IPS-11a (cell line): ENCODE data around the gene CAP2.

Source experiments
- H3K4me3 ChIP-seq: one replicate; pipeline ENCODE4 v1.5.1; 2013; ENCODE audit warnings: low read depth, low read length, control low read depth

Gene CAP2

GRCh38 chr6:17392978-17393891 lies at the start of gene CAP2:
TSS of gene CAP2 (plus strand) at chr6:17393595. CDS start at chr6:17421556, 27,961 bp downstream.
- H3K4me3 ChIP-seq, result peak within 1 kb of the TSS; percentile 63

GRCh38 chr6:17347012-17347411 lies 46.4 kb upstream of the CAP2 start:
- no peak overlapping the region for H3K4me3 ChIP-seq

GRCh38 chr6:17349427-17349826 lies 44.0 kb upstream of the CAP2 start:
- no peak overlapping the region for H3K4me3 ChIP-seq

GRCh38 chr6:17352302-17352701 lies 41.1 kb upstream of the CAP2 start:
- no peak overlapping the region for H3K4me3 ChIP-seq

GRCh38 chr6:17353440-17354175 lies 39.8 kb upstream of the CAP2 start:
- H3K4me3 ChIP-seq, result no peak overlapping the region

- H3K4me3 ChIP-seq, result no peak overlapping the region
Measured at GRCh38 chr6:17354700-17355403, 38.5 kb upstream of the CAP2 start.

GRCh38 chr6:17355404-17355774 lies 38.0 kb upstream of the CAP2 start:
- no peak overlapping the region for H3K4me3 ChIP-seq

- no peak overlapping the region for H3K4me3 ChIP-seq
Measured at GRCh38 chr6:17358515-17358914, 34.9 kb upstream of the CAP2 start.

- no peak overlapping the region for H3K4me3 ChIP-seq
Measured at GRCh38 chr6:17360564-17360963, 32.8 kb upstream of the CAP2 start.

- H3K4me3 ChIP-seq, result no peak overlapping the region
Measured at GRCh38 chr6:17361013-17361412, 32.4 kb upstream of the CAP2 start.

- H3K4me3 ChIP-seq, result no peak overlapping the region
Measured at GRCh38 chr6:17365961-17366360, 27.4 kb upstream of the CAP2 start.

- no peak overlapping the region for H3K4me3 ChIP-seq
Measured at GRCh38 chr6:17367868-17368267, 25.5 kb upstream of the CAP2 start.

GRCh38 chr6:17381424-17382147 lies 11.8 kb upstream of the CAP2 start:
- no peak overlapping the region for H3K4me3 ChIP-seq

GRCh38 chr6:17385660-17386059 lies 7.7 kb upstream of the CAP2 start:
- H3K4me3 ChIP-seq, result no peak overlapping the region

- H3K4me3 ChIP-seq, result no peak overlapping the region
Measured at GRCh38 chr6:17388365-17388764, 5.0 kb upstream of the CAP2 start.

- H3K4me3 ChIP-seq, result no peak overlapping the region
Measured at GRCh38 chr6:17389274-17389847, 4.0 kb upstream of the CAP2 start.

GRCh38 chr6:17390276-17390675 lies 3.1 kb upstream of the CAP2 start:
- H3K4me3 ChIP-seq, result no peak overlapping the region

- H3K4me3 ChIP-seq, result no peak overlapping the region
Measured at GRCh38 chr6:17391976-17392375, 1.4 kb upstream of the CAP2 start.

- H3K4me3 ChIP-seq, result peak overlapping the region; percentile 63
Measured at GRCh38 chr6:17393892-17394631, 667 bp downstream of the CAP2 start.

GRCh38 chr6:17395112-17395511 lies 1.7 kb downstream of the CAP2 start:
- no peak overlapping the region for H3K4me3 ChIP-seq
